ENCODE measurements around the gene HK3.

The HK3 gene

DNA sequence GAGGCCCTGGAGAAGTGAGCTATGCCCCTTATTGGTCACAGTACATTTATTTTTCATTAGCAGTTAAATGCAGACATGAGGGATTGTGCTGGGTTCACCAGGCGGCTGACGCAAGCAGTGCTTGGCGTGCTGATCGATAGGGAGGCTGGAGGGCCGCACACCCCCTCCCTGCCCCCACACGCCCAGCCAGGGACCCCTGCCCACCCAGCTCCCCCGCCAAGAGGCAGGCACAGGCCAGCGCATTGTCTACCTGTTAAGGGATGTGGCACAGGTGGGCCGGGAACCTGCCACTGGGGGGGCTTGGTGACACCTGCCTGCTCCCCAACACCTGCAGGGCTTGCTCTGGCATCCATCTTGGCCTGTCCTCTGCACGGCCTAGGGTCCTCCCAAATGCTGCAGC is 39.2 kb downstream of the HK3 start:
- Histone ChIP-seq H3K27me3 (ENCODE audit: insufficient read depth, low read length) (peaks cover 11% of the 10 kb centered on the region), H3K9me3 (ENCODE audit: low read length) (no peaks in the 10 kb centered on the region), H3K36me3 (ENCODE audit: insufficient read depth, low read length) (no peaks in the 10 kb centered on the region), H4K20me1 (ENCODE audit: insufficient read depth, low read length) (no peaks in the 10 kb centered on the region), H3F3A (ENCODE audit: insufficient read depth, low read length) (no peaks in the 10 kb centered on the region), H2AFZ (ENCODE audit: low read length) (no peak overlapping the region), H3K4me1 (ENCODE audit: insufficient read depth, low read length, severe bottlenecking) (no peaks in the 10 kb centered on the region), H3K9ac (ENCODE audit: low read length) (no peak overlapping the region), H3K4me3 (ENCODE audit: low read depth, low read length, poor library complexity, severe bottlenecking) (no peak overlapping the region), H3K79me2 (ENCODE audit: insufficient read depth, low read length) (no peaks in the 10 kb centered on the region), H3K4me2 (ENCODE audit: low read length) (no peak overlapping the region), H3K27ac (ENCODE audit: low read depth, low read length, poor library complexity, severe bottlenecking) (no peak overlapping the region), H3K9me2 (ENCODE audit: low read depth, low read length) (no peaks in the 10 kb centered on the region)
- no peak for TF ChIP-seq EZH2 (IDR thresholded peaks at IDR 0.05; ENCODE audit: borderline replicate concordance, low read length)
- TF ChIP-seq, protein P1, sequence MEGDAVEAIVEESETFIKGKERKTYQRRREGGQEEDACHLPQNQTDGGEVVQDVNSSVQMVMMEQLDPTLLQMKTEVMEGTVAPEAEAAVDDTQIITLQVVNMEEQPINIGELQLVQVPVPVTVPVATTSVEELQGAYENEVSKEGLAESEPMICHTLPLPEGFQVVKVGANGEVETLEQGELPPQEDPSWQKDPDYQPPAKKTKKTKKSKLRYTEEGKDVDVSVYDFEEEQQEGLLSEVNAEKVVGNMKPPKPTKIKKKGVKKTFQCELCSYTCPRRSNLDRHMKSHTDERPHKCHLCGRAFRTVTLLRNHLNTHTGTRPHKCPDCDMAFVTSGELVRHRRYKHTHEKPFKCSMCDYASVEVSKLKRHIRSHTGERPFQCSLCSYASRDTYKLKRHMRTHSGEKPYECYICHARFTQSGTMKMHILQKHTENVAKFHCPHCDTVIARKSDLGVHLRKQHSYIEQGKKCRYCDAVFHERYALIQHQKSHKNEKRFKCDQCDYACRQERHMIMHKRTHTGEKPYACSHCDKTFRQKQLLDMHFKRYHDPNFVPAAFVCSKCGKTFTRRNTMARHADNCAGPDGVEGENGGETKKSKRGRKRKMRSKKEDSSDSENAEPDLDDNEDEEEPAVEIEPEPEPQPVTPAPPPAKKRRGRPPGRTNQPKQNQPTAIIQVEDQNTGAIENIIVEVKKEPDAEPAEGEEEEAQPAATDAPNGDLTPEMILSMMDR (IDR thresholded peaks at IDR 0.05; ENCODE audit: low read length) = no peak

DNA sequence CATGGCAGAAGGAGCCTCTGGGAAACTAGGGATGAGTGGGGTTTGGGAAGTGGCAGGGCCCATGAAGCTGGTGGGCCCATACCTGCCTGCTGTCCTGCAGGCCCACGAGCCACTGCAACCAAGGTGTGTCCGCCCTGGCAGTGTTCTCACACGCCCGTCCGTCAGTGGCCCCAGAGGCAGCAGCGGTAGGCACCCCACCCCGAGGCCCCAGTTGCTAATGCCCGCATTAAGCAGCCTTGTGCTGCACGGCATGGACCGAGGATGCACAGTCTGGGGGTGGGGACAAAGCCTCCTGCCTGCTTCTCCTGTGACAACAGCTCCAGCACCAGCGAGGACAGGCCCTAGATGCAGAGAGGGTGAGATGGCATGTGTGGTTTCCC is 41.3 kb downstream of the HK3 start:
- Histone ChIP-seq H3K9me2 (ENCODE audit: low read depth, low read length) (no peaks in the 10 kb centered on the region), H3K27me3 (ENCODE audit: insufficient read depth, low read length) (peaks cover 12% of the 10 kb centered on the region), H3F3A (ENCODE audit: insufficient read depth, low read length) (no peaks in the 10 kb centered on the region), H3K79me2 (ENCODE audit: insufficient read depth, low read length) (no peaks in the 10 kb centered on the region), H3K9ac (ENCODE audit: low read length) (no peak overlapping the region), H4K20me1 (ENCODE audit: insufficient read depth, low read length) (no peaks in the 10 kb centered on the region), H3K4me3 (ENCODE audit: low read depth, low read length, poor library complexity, severe bottlenecking) (no peak overlapping the region), H3K9me3 (ENCODE audit: low read length) (no peaks in the 10 kb centered on the region), H3K36me3 (ENCODE audit: insufficient read depth, low read length) (no peaks in the 10 kb centered on the region), H2AFZ (ENCODE audit: low read length) (no peak overlapping the region), H3K4me2 (ENCODE audit: low read length) (no peak overlapping the region), H3K4me1 (ENCODE audit: insufficient read depth, low read length, severe bottlenecking) (no peaks in the 10 kb centered on the region), H3K27ac (ENCODE audit: low read depth, low read length, poor library complexity, severe bottlenecking) (no peak overlapping the region)
- TF ChIP-seq, protein P1 (IDR thresholded peaks at IDR 0.05; ENCODE audit: low read length) = no peak
- TF ChIP-seq EZH2 (IDR thresholded peaks at IDR 0.05; ENCODE audit: borderline replicate concordance, low read length) = no peak

DNA sequence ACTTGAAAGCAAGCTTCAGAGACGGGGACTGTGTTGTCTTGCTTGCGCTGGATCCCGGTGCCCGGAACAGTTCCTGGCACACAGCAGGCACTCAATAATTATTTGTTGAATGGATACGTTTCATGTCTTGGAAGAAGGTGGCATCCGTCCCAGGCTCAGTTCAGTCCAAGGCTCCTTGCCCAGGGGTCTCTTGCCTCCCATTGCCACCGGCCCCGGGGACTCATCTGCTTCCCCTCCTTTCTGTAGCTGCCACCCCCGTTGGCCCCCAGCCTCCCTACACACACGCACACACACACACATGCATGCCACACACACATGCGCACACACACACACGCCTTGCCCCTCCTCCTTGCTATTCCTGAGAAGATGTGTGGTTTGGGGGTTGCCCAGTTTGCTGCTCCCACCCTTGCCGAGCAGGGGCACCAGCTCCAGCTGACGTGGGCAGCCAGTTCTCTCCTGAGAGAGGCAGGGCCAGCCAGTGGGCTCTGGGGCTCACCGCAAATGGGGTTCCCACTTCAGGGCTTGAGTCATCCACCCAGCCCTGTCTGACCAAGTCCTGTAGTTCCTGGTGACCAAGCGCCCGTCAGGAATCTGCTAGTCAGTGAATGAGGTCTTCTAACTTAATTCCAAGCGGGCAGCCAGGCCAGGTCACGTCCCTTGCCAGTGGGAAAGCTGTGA is 41.8 kb downstream of the HK3 start:
- no peak for TF ChIP-seq EZH2 (IDR thresholded peaks at IDR 0.05; ENCODE audit: borderline replicate concordance, low read length)
- TF ChIP-seq, protein P1 (IDR thresholded peaks at IDR 0.05; ENCODE audit: low read length) = no peak
- no peak overlapping the region for H3K4me3 ChIP-seq (ENCODE audit: low read depth, low read length, poor library complexity, severe bottlenecking)

More for the DNA sequence above, 41.8 kb downstream of the HK3 start:
- Histone ChIP-seq H3K9me3 (ENCODE audit: low read length) (no peaks in the 10 kb centered on the region), H4K20me1 (ENCODE audit: insufficient read depth, low read length) (no peaks in the 10 kb centered on the region), H3F3A (ENCODE audit: insufficient read depth, low read length) (no peaks in the 10 kb centered on the region), H3K36me3 (ENCODE audit: insufficient read depth, low read length) (no peaks in the 10 kb centered on the region), H3K9me2 (ENCODE audit: low read depth, low read length) (no peaks in the 10 kb centered on the region), H3K4me1 (ENCODE audit: insufficient read depth, low read length, severe bottlenecking) (no peaks in the 10 kb centered on the region), H3K27ac (ENCODE audit: low read depth, low read length, poor library complexity, severe bottlenecking) (no peak overlapping the region), H3K4me2 (ENCODE audit: low read length) (no peak overlapping the region), H3K79me2 (ENCODE audit: insufficient read depth, low read length) (no peaks in the 10 kb centered on the region), H3K27me3 (ENCODE audit: insufficient read depth, low read length) (peaks cover 12% of the 10 kb centered on the region), H2AFZ (ENCODE audit: low read length) (no peak overlapping the region), H3K9ac (ENCODE audit: low read length) (no peak overlapping the region)

Measured in OCI-LY1 (cell line).